Fibroblast of lung (primary cell): Measurements from ENCODE around the gene SEC24B. TPM values are rescaled to one million over a fixed set of nuclear protein-coding genes. Genes with fewer than 3 reads are reported as not detected.

Experiments
- DNase-seq, 2 donors: peaks; one replicate each; pipeline versions ENCODE4 v3.0.0 to v3.0.0-alpha.2; 2010; ENCODE audit warnings: low read depth in 2 of 2
- H2AFZ ChIP-seq: 2 replicates; pipeline ENCODE4 v1.5.1; 2012; ENCODE audit warnings: low read length, control low read depth, inconsistent platforms
- H3K27ac ChIP-seq: 2 replicates; pipeline ENCODE4 v1.5.1; 2011; ENCODE audit warnings: low read length, control low read depth; ENCODE audit not compliant: insufficient read depth
- H3K27me3 ChIP-seq: 2 replicates; pipeline ENCODE4 v1.5.1; 2011; ENCODE audit warnings: mild to moderate bottlenecking, low read length; ENCODE audit not compliant: control insufficient read depth, insufficient read depth
- H3K36me3 ChIP-seq: 2 replicates; pipeline ENCODE4 v1.5.1; 2011; ENCODE audit warnings: low read length; ENCODE audit not compliant: control insufficient read depth, insufficient read depth
- H3K4me1 ChIP-seq: 2 replicates; pipeline ENCODE4 v1.5.1; 2011; ENCODE audit warnings: low read length; ENCODE audit not compliant: control insufficient read depth, insufficient read depth; ENCODE audit errors: extremely low read depth
- H3K4me2 ChIP-seq: 2 replicates; pipeline ENCODE4 v1.5.1; 2011; ENCODE audit warnings: low read length, control low read depth; ENCODE audit not compliant: insufficient read depth; ENCODE audit errors: extremely low read depth
- H3K4me3 ChIP-seq, 4 experiments: fragments of 200-600 bp in 1 of 4; sonication (generic) in 1 of 4; replicated peaks in 1 of 4; 2 replicates each; pipeline ENCODE4 v1.5.1; 2011 to 2016; ENCODE audit warnings: low read length in 4 of 4, low read depth in 3 of 4, mild to moderate bottlenecking in 3 of 4, control low read depth in 2 of 4, inconsistent platforms in 1 of 4, mixed read lengths in 1 of 4; ENCODE audit not compliant: insufficient read depth in 1 of 4; ENCODE audit errors: control extremely low read depth in 1 of 4
- H3K79me2 ChIP-seq: 2 replicates; pipeline ENCODE4 v1.5.1; 2012; ENCODE audit warnings: mild to moderate bottlenecking, low read length, inconsistent platforms; ENCODE audit not compliant: control insufficient read depth, insufficient read depth
- H3K9ac ChIP-seq: 2 replicates; pipeline ENCODE4 v1.5.1; 2011; ENCODE audit warnings: mild to moderate bottlenecking, low read length, control low read depth; ENCODE audit not compliant: insufficient read depth
- H3K9me3 ChIP-seq: 2 replicates; pipeline ENCODE4 v1.5.1; 2012; ENCODE audit warnings: low read depth, low read length; ENCODE audit not compliant: control insufficient read depth, insufficient read depth
- H4K20me1 ChIP-seq: 2 replicates; pipeline ENCODE4 v1.5.1; 2011; ENCODE audit warnings: low read length; ENCODE audit not compliant: control insufficient read depth, insufficient read depth; ENCODE audit errors: extremely low read depth
- EZH2 ChIP-seq: IDR thresholded peaks from 2 replicates; pipeline ENCODE4 v1.5.1; 2012; ENCODE audit warnings: low read length, control low read depth, mild to moderate bottlenecking; ENCODE audit errors: missing control alignments
- polyA plus RNA-seq, 2 donors: library from polyadenylated mRNA; depleted of rRNA in 1 of 2; stranded (reverse) in 1 of 2; unstranded in 1 of 2; fragments of >200 nt; gene quantifications; 2 replicates each; pipeline ENCODE4 v1.2.1, GENCODE V29; 2011 to 2012; ENCODE audit warnings: missing spikeins in 1 of 2
- total RNA-seq: library from RNA; depleted of rRNA; stranded (reverse); fragments of >200 nt; gene quantifications from 2 replicates; pipeline ENCODE4 v1.2.1, GENCODE V29; 2014
- TF ChIP-seq, protein P1 (sequence below), 2 donors: IDR thresholded peaks in 1 of 2; conservative IDR thresholded peaks in 1 of 2; 1 replicate in 1 of 2; 2 replicates in 1 of 2; pipeline ENCODE4 v1.5.1; 2011 to 2012; ENCODE audit warnings: low read length in 2 of 2, control low read depth in 1 of 2, inconsistent platforms in 1 of 2, low read depth in 1 of 2, mild to moderate bottlenecking in 1 of 2

SEC24B gene
- total and polyA plus RNA-seq, 2 donors (not counting 1 experiment from before 2014, with no cell fraction given): 16.3 to 47.9 TPM

GRCh38 chr4:109469915-109470314 lies 36.3 kb downstream of the SEC24B start:
- H3K9ac ChIP-seq: no peak overlapping the region
- TF ChIP-seq, protein P1, sequence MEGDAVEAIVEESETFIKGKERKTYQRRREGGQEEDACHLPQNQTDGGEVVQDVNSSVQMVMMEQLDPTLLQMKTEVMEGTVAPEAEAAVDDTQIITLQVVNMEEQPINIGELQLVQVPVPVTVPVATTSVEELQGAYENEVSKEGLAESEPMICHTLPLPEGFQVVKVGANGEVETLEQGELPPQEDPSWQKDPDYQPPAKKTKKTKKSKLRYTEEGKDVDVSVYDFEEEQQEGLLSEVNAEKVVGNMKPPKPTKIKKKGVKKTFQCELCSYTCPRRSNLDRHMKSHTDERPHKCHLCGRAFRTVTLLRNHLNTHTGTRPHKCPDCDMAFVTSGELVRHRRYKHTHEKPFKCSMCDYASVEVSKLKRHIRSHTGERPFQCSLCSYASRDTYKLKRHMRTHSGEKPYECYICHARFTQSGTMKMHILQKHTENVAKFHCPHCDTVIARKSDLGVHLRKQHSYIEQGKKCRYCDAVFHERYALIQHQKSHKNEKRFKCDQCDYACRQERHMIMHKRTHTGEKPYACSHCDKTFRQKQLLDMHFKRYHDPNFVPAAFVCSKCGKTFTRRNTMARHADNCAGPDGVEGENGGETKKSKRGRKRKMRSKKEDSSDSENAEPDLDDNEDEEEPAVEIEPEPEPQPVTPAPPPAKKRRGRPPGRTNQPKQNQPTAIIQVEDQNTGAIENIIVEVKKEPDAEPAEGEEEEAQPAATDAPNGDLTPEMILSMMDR (conservative IDR thresholded peaks at IDR 0.05 in 1 of 2, IDR thresholded peaks at IDR 0.05 in 1 of 2; ENCODE audit: low read depth in 1 of 2, low read length in 2 of 2): no peak
- no peak for TF ChIP-seq EZH2
- no peaks in the 10 kb centered on the region for H3K9me3 ChIP-seq
- no peaks in the 10 kb centered on the region for H3K27me3 ChIP-seq
- no peak overlapping the region for H3K27ac ChIP-seq
- H3K79me2 ChIP-seq: peaks cover 68% of the 10 kb centered on the region
- no peak overlapping the region for H2AFZ ChIP-seq
- no peaks in the 10 kb centered on the region for H4K20me1 ChIP-seq
- H3K4me1 ChIP-seq: peaks cover 3% of the 10 kb centered on the region
- peaks cover 1% of the 10 kb centered on the region for H3K36me3 ChIP-seq
- no peak for DNase-seq
- no peak overlapping the region for H3K4me3 ChIP-seq
- no peak overlapping the region for H3K4me2 ChIP-seq

- H4K20me1 ChIP-seq: no peaks in the 10 kb centered on the region
- H3K4me2 ChIP-seq: no peak overlapping the region
- no peak overlapping the region for H3K9ac ChIP-seq
Observed at GRCh38 chr4:109472343-109472761, 38.7 kb downstream of the SEC24B start.

DNA sequence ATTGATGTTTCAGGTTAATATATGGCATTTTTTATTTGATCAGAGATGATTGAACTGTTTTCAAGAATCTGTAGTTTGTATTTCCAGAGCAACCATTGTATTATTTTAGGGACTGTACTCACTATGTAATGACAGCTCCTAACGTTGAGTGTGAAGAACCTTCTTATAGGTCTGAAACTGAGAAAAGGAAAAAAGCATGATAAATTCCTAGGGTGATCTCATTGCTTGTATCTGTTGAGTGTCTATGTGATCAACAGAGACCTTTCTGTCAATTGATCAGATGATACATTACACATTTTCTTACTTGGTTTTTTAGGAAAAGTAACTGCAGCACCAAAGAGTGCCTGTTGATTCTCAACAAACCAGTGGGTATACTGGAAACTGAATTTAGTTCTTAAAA lies 40.2 kb downstream of the SEC24B start:
- peaks cover 65% of the 10 kb centered on the region for H3K79me2 ChIP-seq
- H3K9me3 ChIP-seq: no peaks in the 10 kb centered on the region
- no peak overlapping the region for H3K4me2 ChIP-seq
- no peak for DNase-seq
- H3K4me1 ChIP-seq: peaks cover 3% of the 10 kb centered on the region
- no peak overlapping the region for H3K27ac ChIP-seq
- H3K9ac ChIP-seq: no peak overlapping the region
- H3K27me3 ChIP-seq: no peaks in the 10 kb centered on the region
- H3K4me3 ChIP-seq: no peak overlapping the region
- TF ChIP-seq, protein P1 (conservative IDR thresholded peaks at IDR 0.05 in 1 of 2, IDR thresholded peaks at IDR 0.05 in 1 of 2; ENCODE audit: low read depth in 1 of 2, low read length in 2 of 2): no peak
- TF ChIP-seq EZH2: no peak
- H3K36me3 ChIP-seq: no peaks in the 10 kb centered on the region
- H4K20me1 ChIP-seq: no peaks in the 10 kb centered on the region
- H2AFZ ChIP-seq: no peak overlapping the region

More at GRCh38 chr4:109472343-109472761, 38.7 kb downstream of the SEC24B start:
- H3K27ac ChIP-seq: no peak overlapping the region
- TF ChIP-seq, protein P1 (conservative IDR thresholded peaks at IDR 0.05 in 1 of 2, IDR thresholded peaks at IDR 0.05 in 1 of 2; ENCODE audit: low read depth in 1 of 2, low read length in 2 of 2): no peak
- no peak for TF ChIP-seq EZH2
- H3K4me1 ChIP-seq: peaks cover 3% of the 10 kb centered on the region
- H3K9me3 ChIP-seq: no peaks in the 10 kb centered on the region
- peaks cover 1% of the 10 kb centered on the region for H3K36me3 ChIP-seq
- peaks cover 65% of the 10 kb centered on the region for H3K79me2 ChIP-seq
- H3K4me3 ChIP-seq: no peak overlapping the region
- peak; percentile 70 to 88 for DNase-seq
- H2AFZ ChIP-seq: no peak overlapping the region
- no peaks in the 10 kb centered on the region for H3K27me3 ChIP-seq
